ENCODE measurements around the gene SNX32.
A peak's percentile ranks its signal among the peaks of the same experiment; 100 is the strongest.

SNX32 gene

GRCh38 chr11:65854852-65855837 lies 21.4 kb downstream of the SNX32 start:
- no peak for DNase-seq (ENCODE audit: low read depth, low spot score)

GRCh38 chr11:65855927-65856363 lies 22.2 kb downstream of the SNX32 start:
- no peak for DNase-seq (ENCODE audit: low read depth, low spot score)

GRCh38 chr11:65856689-65857499 lies 23.1 kb downstream of the SNX32 start:
- DNase-seq (ENCODE audit: low read depth, low spot score): no peak

- DNase-seq (ENCODE audit: low read depth, low spot score): no peak
These were observed 23.7 kb downstream of the SNX32 start for GRCh38 chr11:65857500-65857852.

- DNase-seq (ENCODE audit: low read depth, low spot score): no peak
These were observed 24.3 kb downstream of the SNX32 start, which contains the start of gene CFL1 for GRCh38 chr11:65857853-65858680. Gene CFL1, minus strand, starts transcription at chr11:65858180. Its CDS starts 81 bp downstream, at chr11:65858099.

GRCh38 chr11:65858681-65859087 lies 24.9 kb downstream of the SNX32 start:
- no peak for DNase-seq (ENCODE audit: low read depth, low spot score)

GRCh38 chr11:65859095-65859811 lies 25.5 kb downstream of the SNX32 start:
- DNase-seq (ENCODE audit: low read depth, low spot score): peak; percentile 95

- DNase-seq (ENCODE audit: low read depth, low spot score): no peak
These were observed 26.1 kb downstream of the SNX32 start for GRCh38 chr11:65859812-65860277.

- DNase-seq (ENCODE audit: low read depth, low spot score): peak; percentile 90
These were observed 26.8 kb downstream of the SNX32 start, which contains the start of gene MUS81 for GRCh38 chr11:65860278-65861164. Gene MUS81, plus strand, starts transcription at chr11:65860433. Its CDS starts 321 bp downstream, at chr11:65860754.

GRCh38 chr11:65861165-65861505 lies 27.4 kb downstream of the SNX32 start:
- DNase-seq (ENCODE audit: low read depth, low spot score): no peak

- no peak for DNase-seq (ENCODE audit: low read depth, low spot score)
These were observed 27.9 kb downstream of the SNX32 start for GRCh38 chr11:65861533-65862183.

- DNase-seq (ENCODE audit: low read depth, low spot score): no peak
These were observed 28.5 kb downstream of the SNX32 start for GRCh38 chr11:65862191-65862735.

- DNase-seq (ENCODE audit: low read depth, low spot score): no peak
These were observed 29.5 kb downstream of the SNX32 start for GRCh38 chr11:65862941-65863888.

- DNase-seq (ENCODE audit: low read depth, low spot score): no peak
These were observed 30.3 kb downstream of the SNX32 start for GRCh38 chr11:65863889-65864705.

GRCh38 chr11:65864706-65865471 lies 31.1 kb downstream of the SNX32 start:
- DNase-seq (ENCODE audit: low read depth, low spot score): no peak

- no peak for DNase-seq (ENCODE audit: low read depth, low spot score)
These were observed 31.9 kb downstream of the SNX32 start for GRCh38 chr11:65865550-65866172.

Data from iPS DF 19.7 (cell line).